Measurements from ENCODE around the gene JMJD8. TPM values are rescaled to one million over a fixed set of nuclear protein-coding genes. Genes with fewer than 3 reads are reported as not detected.

The JMJD8 gene
- total RNA-seq, 1 experiment from 2014 or later: 81.3 TPM

DNA sequence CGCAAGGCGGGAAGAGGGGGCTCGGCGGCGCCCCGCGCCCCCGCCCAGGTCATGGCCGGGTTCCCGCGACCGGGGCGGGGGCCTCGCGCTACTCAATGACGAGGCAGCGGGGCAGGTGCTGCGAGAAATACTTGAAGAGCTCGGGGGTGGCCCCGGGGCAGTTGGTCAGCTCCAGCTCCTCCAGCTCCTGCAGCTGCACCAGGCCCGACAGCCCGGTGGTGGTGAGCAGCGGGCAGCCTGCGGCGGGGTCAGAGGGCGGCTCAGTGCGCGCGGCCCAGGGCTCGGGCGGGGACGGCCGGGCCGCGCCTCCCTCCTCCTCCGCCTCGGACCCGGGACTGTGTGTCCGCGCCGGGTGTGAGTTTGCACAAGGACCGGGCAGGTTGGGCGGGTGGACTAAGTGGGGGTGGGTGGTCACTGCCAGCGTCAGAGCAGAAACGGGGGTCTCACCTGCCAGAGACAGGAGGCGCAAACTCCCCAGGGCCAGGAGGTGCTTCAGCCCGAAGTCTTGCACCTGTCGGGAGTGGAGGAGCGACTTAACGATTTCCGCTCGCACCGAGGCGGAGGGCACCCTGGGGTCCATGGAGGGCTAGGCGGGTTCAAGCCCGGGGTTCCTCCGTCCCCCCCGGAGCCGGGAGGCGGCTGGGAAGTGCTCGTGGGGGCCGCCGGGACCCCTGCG, 10.2 kb upstream of the JMJD8 start:
- H3K79me2 ChIP-seq (ENCODE audit: low read length): peaks cover 6% of the 10 kb centered on the region
- H3K4me2 ChIP-seq (ENCODE audit: low read length): peak overlapping the region; percentile 88
- no peaks in the 10 kb centered on the region for H4K20me1 ChIP-seq (ENCODE audit: low read length)
- no peak overlapping the region for H3K27ac ChIP-seq (ENCODE audit: low read length)
- ATAC-seq (no peak), DNase-seq (no peak)
- no peak overlapping the region for H3K9ac ChIP-seq (ENCODE audit: low read length)
- ChIA-PET CTCF (no interaction called here), POLR2A (ENCODE audit: unreplicated experiment) (no interaction called here)
- BruUV-seq (replicated peaks): no TSS peak
- H3K36me3 ChIP-seq (ENCODE audit: low read depth, low read length): no peaks in the 10 kb centered on the region
- H3K4me1 ChIP-seq (ENCODE audit: insufficient read depth, low read length): peaks cover 18% of the 10 kb centered on the region; the same call in 1 of the 2 replicates
- H3F3A ChIP-seq (ENCODE audit: low read length, unreplicated experiment): peaks cover 4% of the 10 kb centered on the region
- no peaks in the 10 kb centered on the region for H3K9me3 ChIP-seq (ENCODE audit: low read length)
- no peaks in the 10 kb centered on the region for H3K9me2 ChIP-seq (replicated peaks; ENCODE audit: low read length)
- TF ChIP-seq, protein P1, sequence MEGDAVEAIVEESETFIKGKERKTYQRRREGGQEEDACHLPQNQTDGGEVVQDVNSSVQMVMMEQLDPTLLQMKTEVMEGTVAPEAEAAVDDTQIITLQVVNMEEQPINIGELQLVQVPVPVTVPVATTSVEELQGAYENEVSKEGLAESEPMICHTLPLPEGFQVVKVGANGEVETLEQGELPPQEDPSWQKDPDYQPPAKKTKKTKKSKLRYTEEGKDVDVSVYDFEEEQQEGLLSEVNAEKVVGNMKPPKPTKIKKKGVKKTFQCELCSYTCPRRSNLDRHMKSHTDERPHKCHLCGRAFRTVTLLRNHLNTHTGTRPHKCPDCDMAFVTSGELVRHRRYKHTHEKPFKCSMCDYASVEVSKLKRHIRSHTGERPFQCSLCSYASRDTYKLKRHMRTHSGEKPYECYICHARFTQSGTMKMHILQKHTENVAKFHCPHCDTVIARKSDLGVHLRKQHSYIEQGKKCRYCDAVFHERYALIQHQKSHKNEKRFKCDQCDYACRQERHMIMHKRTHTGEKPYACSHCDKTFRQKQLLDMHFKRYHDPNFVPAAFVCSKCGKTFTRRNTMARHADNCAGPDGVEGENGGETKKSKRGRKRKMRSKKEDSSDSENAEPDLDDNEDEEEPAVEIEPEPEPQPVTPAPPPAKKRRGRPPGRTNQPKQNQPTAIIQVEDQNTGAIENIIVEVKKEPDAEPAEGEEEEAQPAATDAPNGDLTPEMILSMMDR (conservative IDR thresholded peaks at IDR 0.05; ENCODE audit: low read depth, low read length): no peak
- TF ChIP-seq EZH2 (IDR thresholded peaks at IDR 0.05; ENCODE audit: low read length, unreplicated experiment) (no peak), EZH2phosphoT487 (IDR thresholded peaks at IDR 0.05; ENCODE audit: borderline replicate concordance, low read length) (no peak)
- intact Hi-C loops (cut with micrococcal nuclease): no loop called here
- no peak overlapping the region for H2AFZ ChIP-seq (ENCODE audit: low read length)
- no peaks in the 10 kb centered on the region for H3K27me3 ChIP-seq (ENCODE audit: low read length)
- peak overlapping the region; percentile 65 for H3K4me3 ChIP-seq (ENCODE audit: low read length)

DNA sequence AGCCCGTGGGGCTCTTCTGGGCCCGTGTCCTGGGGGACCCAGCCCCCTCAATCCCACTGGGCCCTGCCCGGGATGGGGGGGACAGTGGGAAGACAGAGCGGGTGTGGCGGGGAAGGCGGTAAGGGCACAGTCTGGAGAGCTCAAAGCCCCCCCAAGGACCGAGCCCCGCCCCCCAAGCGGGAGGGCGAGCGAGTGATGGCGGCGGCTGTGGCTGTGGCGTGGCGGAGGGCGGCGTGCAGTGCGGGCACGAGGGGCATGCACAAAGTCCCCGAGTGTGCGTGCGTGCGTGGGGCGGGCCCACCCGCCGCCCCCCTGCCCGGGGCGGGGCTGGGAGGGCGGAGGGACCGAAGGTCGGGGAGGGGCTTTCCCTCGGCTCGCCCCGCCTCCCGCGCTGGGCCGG, 9.6 kb upstream of the JMJD8 start:
- Histone ChIP-seq H3K9ac (ENCODE audit: low read length) (no peak overlapping the region), H3K79me2 (ENCODE audit: low read length) (peaks cover 11% of the 10 kb centered on the region), H3K4me3 (ENCODE audit: low read length) (no peak overlapping the region), H3F3A (ENCODE audit: low read length, unreplicated experiment) (peaks cover 4% of the 10 kb centered on the region), H3K27ac (ENCODE audit: low read length) (no peak overlapping the region), H3K27me3 (ENCODE audit: low read length) (no peaks in the 10 kb centered on the region), H3K4me2 (ENCODE audit: low read length) (no peak overlapping the region), H3K9me3 (ENCODE audit: low read length) (no peaks in the 10 kb centered on the region), H4K20me1 (ENCODE audit: low read length) (no peaks in the 10 kb centered on the region), H2AFZ (ENCODE audit: low read length) (no peak overlapping the region), H3K4me1 (ENCODE audit: insufficient read depth, low read length) (peaks cover 22% of the 10 kb centered on the region), H3K36me3 (ENCODE audit: low read depth, low read length) (no peaks in the 10 kb centered on the region), H3K9me2 (replicated peaks; ENCODE audit: low read length) (no peaks in the 10 kb centered on the region)
- ChIA-PET POLR2A (ENCODE audit: unreplicated experiment) (no interaction called here), CTCF (no interaction called here)
- DNase-seq (no peak), ATAC-seq (no peak)
- intact Hi-C loops (cut with micrococcal nuclease): no loop called here
- TF ChIP-seq EZH2phosphoT487 (IDR thresholded peaks at IDR 0.05; ENCODE audit: borderline replicate concordance, low read length): no peak
- no peak for TF ChIP-seq EZH2 (IDR thresholded peaks at IDR 0.05; ENCODE audit: low read length, unreplicated experiment)
- TF ChIP-seq, protein P1 (conservative IDR thresholded peaks at IDR 0.05; ENCODE audit: low read depth, low read length): no peak
- BruUV-seq (replicated peaks): no TSS peak

DNA sequence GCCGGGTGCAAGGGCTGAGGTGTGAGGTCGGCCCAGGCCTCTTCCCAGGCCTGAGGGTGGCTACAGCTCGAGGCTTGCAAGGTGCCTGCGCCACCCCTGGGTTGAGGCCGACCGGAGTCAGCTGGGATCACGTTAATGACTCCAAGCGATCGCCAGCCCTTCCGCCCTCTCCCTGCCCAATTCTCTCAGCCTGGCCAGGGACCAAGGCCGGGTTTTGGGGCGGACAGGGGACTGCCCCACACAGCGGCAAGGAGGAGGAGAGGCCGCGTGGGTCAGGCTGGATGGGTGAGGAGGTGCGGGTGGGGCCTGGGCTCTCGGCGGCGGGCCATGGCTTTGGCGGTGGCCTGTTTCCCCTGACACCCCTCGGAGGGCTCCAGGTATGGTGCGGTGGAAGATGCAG, 9.2 kb upstream of the JMJD8 start:
- POLR2A ChIA-PET (ENCODE audit: unreplicated experiment): interaction anchor here (0.6 kb wide), 1 partner anchor 1968 kb away, joined by 4 read pairs; no protein-coding TSS in a partner anchor

More for the DNA sequence above, 9.2 kb upstream of the JMJD8 start:
- Histone ChIP-seq H3K4me3 (ENCODE audit: low read length) (no peak overlapping the region), H3K9me3 (ENCODE audit: low read length) (no peaks in the 10 kb centered on the region), H3K36me3 (ENCODE audit: low read depth, low read length) (no peaks in the 10 kb centered on the region), H3F3A (ENCODE audit: low read length, unreplicated experiment) (peaks cover 4% of the 10 kb centered on the region), H3K4me2 (ENCODE audit: low read length) (no peak overlapping the region), H3K27me3 (ENCODE audit: low read length) (no peaks in the 10 kb centered on the region), H2AFZ (ENCODE audit: low read length) (no peak overlapping the region), H4K20me1 (ENCODE audit: low read length) (no peaks in the 10 kb centered on the region), H3K27ac (ENCODE audit: low read length) (no peak overlapping the region), H3K9me2 (replicated peaks; ENCODE audit: low read length) (no peaks in the 10 kb centered on the region), H3K9ac (ENCODE audit: low read length) (no peak overlapping the region), H3K79me2 (ENCODE audit: low read length) (peaks cover 12% of the 10 kb centered on the region), H3K4me1 (ENCODE audit: insufficient read depth, low read length) (peaks cover 22% of the 10 kb centered on the region)
- DNase-seq (no peak), ATAC-seq (no peak)
- intact Hi-C loops (cut with micrococcal nuclease): no loop called here
- CTCF ChIA-PET: no interaction called here
- BruUV-seq (replicated peaks): no TSS peak
- TF ChIP-seq EZH2phosphoT487 (IDR thresholded peaks at IDR 0.05; ENCODE audit: borderline replicate concordance, low read length): no peak
- no peak for TF ChIP-seq EZH2 (IDR thresholded peaks at IDR 0.05; ENCODE audit: low read length, unreplicated experiment)
- TF ChIP-seq, protein P1 (conservative IDR thresholded peaks at IDR 0.05; ENCODE audit: low read depth, low read length): no peak

All from PC-3 (cell line).